Brain microvascular endothelial cell (primary cell): ENCODE results near the gene SLC7A6OS.

Experiments used
- DNase-seq: peaks from one replicate; pipeline ENCODE4 v3.0.0-alpha.2; 2020
- H3K27ac ChIP-seq: fragments of 250-450 bp; sonication (Bioruptor Pico); 2 replicates; pipeline ENCODE4 v1.5.1; 2020; ENCODE audit warnings: mild to moderate bottlenecking, moderate library complexity
- H3K27me3 ChIP-seq: fragments of 250-450 bp; sonication (Bioruptor Pico); replicated peaks from 2 replicates; pipeline ENCODE4 v1.5.1; 2020; ENCODE audit warnings: mild to moderate bottlenecking
- H3K36me3 ChIP-seq: fragments of 250-450 bp; sonication (Bioruptor Pico); replicated peaks from 2 replicates; pipeline ENCODE4 v1.5.1; 2020; ENCODE audit warnings: mild to moderate bottlenecking
- H3K4me3 ChIP-seq: 2 replicates; pipeline ENCODE4 v1.5.1; 2011; ENCODE audit warnings: low read depth, mild to moderate bottlenecking, control low read depth, low read length, moderate library complexity
- in situ Hi-C: cut with HindIII; loops from 2 replicates; pipeline ENCODE4 v1.10.0; 2017; ENCODE audit warnings: low sequenced_read_pairs, low pct_ligation_motif_present
- TF ChIP-seq, protein P1 (sequence below): IDR thresholded peaks from 2 replicates; pipeline ENCODE4 v1.5.1; 2011; ENCODE audit warnings: low read depth, mild to moderate bottlenecking, moderate library complexity, low read length, control low read depth, inconsistent platforms; ENCODE audit errors: missing control alignments

The SLC7A6OS gene

DNA sequence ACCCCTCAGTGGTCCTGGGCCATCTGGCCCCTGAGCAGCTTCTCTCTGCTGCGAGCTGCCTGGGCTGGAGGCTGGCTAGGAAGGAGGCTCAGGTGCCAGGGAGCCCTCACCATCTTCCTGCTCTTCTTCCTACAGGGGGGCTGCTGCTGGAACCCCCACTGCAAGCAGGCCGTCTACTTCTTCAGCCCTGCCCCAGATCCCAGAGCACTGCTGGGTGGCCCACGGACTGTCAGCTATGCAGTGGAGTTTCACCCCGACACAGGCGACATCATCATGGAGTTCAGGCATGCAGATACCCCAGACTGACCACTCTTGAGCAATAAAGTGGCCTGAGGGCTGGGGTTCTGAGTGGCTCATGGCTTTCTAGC, 46.2 kb upstream of the SLC7A6OS start:
- TF ChIP-seq, protein P1, sequence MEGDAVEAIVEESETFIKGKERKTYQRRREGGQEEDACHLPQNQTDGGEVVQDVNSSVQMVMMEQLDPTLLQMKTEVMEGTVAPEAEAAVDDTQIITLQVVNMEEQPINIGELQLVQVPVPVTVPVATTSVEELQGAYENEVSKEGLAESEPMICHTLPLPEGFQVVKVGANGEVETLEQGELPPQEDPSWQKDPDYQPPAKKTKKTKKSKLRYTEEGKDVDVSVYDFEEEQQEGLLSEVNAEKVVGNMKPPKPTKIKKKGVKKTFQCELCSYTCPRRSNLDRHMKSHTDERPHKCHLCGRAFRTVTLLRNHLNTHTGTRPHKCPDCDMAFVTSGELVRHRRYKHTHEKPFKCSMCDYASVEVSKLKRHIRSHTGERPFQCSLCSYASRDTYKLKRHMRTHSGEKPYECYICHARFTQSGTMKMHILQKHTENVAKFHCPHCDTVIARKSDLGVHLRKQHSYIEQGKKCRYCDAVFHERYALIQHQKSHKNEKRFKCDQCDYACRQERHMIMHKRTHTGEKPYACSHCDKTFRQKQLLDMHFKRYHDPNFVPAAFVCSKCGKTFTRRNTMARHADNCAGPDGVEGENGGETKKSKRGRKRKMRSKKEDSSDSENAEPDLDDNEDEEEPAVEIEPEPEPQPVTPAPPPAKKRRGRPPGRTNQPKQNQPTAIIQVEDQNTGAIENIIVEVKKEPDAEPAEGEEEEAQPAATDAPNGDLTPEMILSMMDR: no peak

DNA sequence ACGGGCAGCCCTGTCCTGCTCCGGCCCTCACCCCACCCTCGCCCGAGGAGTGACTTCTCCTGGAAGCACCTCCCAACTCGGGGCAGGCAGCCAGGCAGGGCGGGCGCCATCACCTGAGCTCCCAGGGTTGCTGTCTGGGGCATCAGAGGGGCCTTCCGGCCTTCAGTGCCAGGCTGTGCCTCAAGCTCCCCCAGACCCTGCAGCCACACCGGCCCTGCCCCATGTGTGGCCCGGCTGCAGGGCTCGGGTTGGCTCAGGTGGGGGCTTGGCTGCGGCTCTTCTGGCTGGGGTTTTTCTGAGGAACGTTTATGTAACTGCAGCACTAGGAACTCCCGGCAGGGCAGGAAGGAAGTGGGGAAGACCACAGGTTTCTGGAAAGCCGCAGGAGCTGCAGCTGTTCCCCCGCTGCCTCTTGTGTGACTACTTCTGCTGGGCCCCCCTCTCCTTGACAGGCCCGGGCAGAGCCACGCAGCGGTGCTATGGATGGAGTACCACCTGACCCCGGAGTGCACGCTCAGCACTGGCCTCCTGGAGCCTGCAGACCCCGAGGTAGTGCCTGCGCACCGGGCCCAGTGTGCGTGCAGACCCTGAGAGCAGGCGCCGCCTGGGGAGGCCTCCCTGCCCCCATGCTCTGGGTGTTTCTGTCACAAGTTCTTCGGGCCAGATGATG, 45.6 kb upstream of the SLC7A6OS start:
- TF ChIP-seq, protein P1: peak; percentile 23
- in situ Hi-C loops: no loop called here
- no peak for DNase-seq
- no peak overlapping the region for H3K27ac ChIP-seq
- H3K36me3 ChIP-seq: peaks cover 32% of the 10 kb centered on the region
- no peak overlapping the region for H3K4me3 ChIP-seq
- H3K27me3 ChIP-seq: no peaks in the 10 kb centered on the region

More for the DNA sequence above, 46.2 kb upstream of the SLC7A6OS start:
- peaks cover 32% of the 10 kb centered on the region for H3K36me3 ChIP-seq
- H3K4me3 ChIP-seq: no peak overlapping the region
- H3K27ac ChIP-seq: no peak overlapping the region
- no peaks in the 10 kb centered on the region for H3K27me3 ChIP-seq
- no peak for DNase-seq
- in situ Hi-C loops: no loop called here

DNA sequence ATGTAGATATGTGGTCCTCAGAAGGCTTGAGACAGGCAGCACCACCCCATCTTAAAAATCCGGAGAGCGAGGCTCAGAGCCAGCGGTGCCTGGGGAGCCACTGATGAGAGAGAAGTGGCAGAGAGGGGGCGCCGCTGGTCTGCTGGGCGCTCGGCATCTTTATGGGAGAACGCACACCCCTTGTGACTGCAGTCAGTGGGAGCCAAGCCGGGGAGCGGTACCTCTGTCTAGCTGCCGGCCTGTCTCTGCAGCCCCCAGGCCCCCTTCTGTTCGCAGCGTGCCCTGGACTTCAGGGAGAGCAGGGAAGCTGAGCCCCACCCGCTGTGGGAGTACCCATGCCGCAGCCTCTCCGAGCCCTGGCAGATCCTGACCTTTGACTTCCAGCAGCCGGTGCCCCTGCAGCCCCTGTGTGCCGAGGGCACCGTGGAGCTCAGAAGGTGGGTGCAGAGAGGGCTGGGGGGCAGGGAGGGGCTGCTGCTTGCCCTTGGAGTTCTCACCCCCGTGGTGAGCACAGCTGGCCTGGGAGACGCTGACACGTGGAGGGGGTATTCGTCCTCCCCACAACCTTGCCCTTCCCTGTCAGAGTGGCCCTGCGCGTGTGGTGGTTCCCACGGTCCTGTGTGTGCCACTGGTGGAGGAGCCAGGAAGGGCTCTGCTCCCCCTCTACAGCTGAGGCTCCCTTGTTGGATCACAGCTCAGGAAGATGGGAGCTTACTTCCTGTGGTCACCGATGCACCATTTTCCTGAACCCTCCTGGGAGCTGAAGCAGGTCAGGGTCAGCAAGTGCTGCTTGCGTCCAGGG, 44.9 kb upstream of the SLC7A6OS start:
- TF ChIP-seq, protein P1: peak; percentile 32
- Histone ChIP-seq H3K36me3 (peaks cover 32% of the 10 kb centered on the region), H3K4me3 (no peak overlapping the region), H3K27ac (no peak overlapping the region), H3K27me3 (no peaks in the 10 kb centered on the region)
- in situ Hi-C loops: no loop called here
- no peak for DNase-seq

DNA sequence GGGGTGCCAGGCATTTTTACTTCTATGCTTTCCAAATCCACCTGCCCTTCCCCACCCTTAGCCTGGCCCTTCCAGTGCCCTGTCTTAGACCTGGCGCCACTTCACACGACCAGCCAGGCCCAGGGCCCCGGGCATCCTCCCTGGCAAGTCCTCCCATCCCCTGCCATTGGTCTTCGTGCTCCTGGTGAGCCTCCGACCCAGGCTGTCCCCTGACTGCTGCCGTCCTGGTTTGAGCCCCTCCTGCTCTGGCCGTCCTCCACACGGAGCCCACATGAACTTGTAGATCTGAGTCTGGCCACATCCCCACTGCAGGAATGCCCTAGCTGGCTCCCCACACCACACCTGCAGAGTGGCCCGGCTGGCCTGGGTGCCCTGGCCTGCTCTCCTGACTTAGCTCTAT, 44.1 kb upstream of the SLC7A6OS start:
- Histone ChIP-seq H3K4me3 (no peak overlapping the region), H3K27ac (no peak overlapping the region), H3K27me3 (no peaks in the 10 kb centered on the region), H3K36me3 (peaks cover 32% of the 10 kb centered on the region)
- in situ Hi-C loops: no loop called here
- TF ChIP-seq, protein P1: no peak
- DNase-seq: no peak

DNA sequence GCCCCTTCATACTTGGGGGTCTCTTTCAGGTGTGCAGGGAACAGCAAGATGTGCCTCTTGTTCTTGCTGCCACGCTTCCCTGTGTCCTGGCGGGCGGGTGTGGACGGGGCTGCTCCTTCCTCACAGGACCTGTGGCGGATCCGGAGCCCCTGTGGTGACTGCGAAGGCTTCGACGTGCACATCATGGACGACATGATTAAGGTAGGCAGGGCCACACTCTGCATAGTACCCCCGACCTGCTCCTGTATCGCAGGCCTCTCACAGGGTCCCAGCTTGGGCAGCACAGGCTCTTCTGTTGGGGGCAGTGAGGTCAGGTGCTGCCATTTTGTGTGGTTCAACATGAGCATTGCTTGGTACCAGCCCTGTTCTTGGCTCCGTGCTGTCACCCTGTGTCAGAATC, 42.6 kb upstream of the SLC7A6OS start:
- no peak for DNase-seq
- Histone ChIP-seq H3K36me3 (peaks cover 35% of the 10 kb centered on the region), H3K27me3 (no peaks in the 10 kb centered on the region), H3K4me3 (no peak overlapping the region), H3K27ac (no peak overlapping the region)
- TF ChIP-seq, protein P1: no peak
- in situ Hi-C loops: no loop called here
